ENCODE data around the gene OR2J1.

GRCh38 chr6:29079203-29079602 is 20.1 kb upstream of the OR2J1 start:
- TF ChIP-seq CTCF (IDR thresholded peaks at IDR 0.05), result no peak
- no peak for TF ChIP-seq POLR2A (IDR thresholded peaks at IDR 0.05)
